T-cell (primary cell): ENCODE data around the gene RTL1. TPM values are rescaled to one million over a fixed set of nuclear protein-coding genes. Genes with fewer than 3 reads are reported as not detected.

Source experiments
- ATAC-seq, 4 experiments: fragments of 200-7000 bp in 3 of 4; fragments of 150-1000 bp in 1 of 4; cut with Tn5 transposase; replicated peaks in 1 of 4; 1 replicate in 3 of 4; 2 replicates in 1 of 4; pipeline ENCODE4 v1.10.0; 2021; ENCODE audit warnings: moderate library complexity in 3 of 4, mild to moderate bottlenecking in 2 of 4, moderate number of reproducible peaks in 1 of 4
- CTCF ChIA-PET, 2 donors: fragments of 300-600 bp; sonication (Branson Sonifier 250); formaldehyde crosslinking; loops; one replicate each; lab custom pipeline; 2022; ENCODE audit warnings: antibody characterized with exemption in 2 of 2; lab: Charles Lee
- POLR2A ChIA-PET, 2 donors: fragments of 300-600 bp; sonication (Branson Sonifier 250); formaldehyde crosslinking; loops; one replicate each; lab custom pipeline; 2022; ENCODE audit warnings: antibody characterized with exemption in 2 of 2; lab: Charles Lee
- DNase-seq, 35 experiments: peaks; one replicate each; pipeline versions ENCODE4 v3.0.0 to v3.0.0-alpha.2; 2013 to 2023
- H3K27ac ChIP-seq: one replicate; pipeline ENCODE4 v1.5.1; 2013; ENCODE audit warnings: low read length
- H3K27me3 ChIP-seq, 2 experiments: replicated peaks in 1 of 2; 1 replicate in 1 of 2; 2 replicates in 1 of 2; pipeline versions ENCODE4 v1.6.1 to v1.7.0; 2013; ENCODE audit warnings: low read length in 1 of 2, mixed read lengths in 1 of 2; ENCODE audit not compliant: control insufficient read depth in 2 of 2, insufficient read depth in 2 of 2; ENCODE audit errors: extremely low read depth in 1 of 2
- H3K36me3 ChIP-seq, 2 donors: 1 replicate in 1 of 2; 2 replicates in 1 of 2; pipeline versions ENCODE4 v1.6.1 to v1.7.0; 2013; ENCODE audit warnings: low read length in 1 of 2; ENCODE audit not compliant: control insufficient read depth in 2 of 2, insufficient read depth in 1 of 2; ENCODE audit errors: extremely low read depth in 1 of 2
- H3K4me1 ChIP-seq, 2 experiments: 1 replicate in 1 of 2; 2 replicates in 1 of 2; pipeline versions ENCODE4 v1.6.1 to v1.7.0; 2013; ENCODE audit warnings: low read length in 2 of 2, mixed read lengths in 1 of 2; ENCODE audit not compliant: insufficient read depth in 2 of 2, control insufficient read depth in 1 of 2; ENCODE audit errors: extremely low read depth in 1 of 2
- H3K4me3 ChIP-seq, 2 donors: 1 replicate in 1 of 2; 2 replicates in 1 of 2; pipeline versions ENCODE4 v1.5.1 to v1.7.0; 2013; ENCODE audit warnings: mild to moderate bottlenecking in 2 of 2, low read length in 1 of 2, moderate library complexity in 1 of 2; ENCODE audit not compliant: control insufficient read depth in 1 of 2; ENCODE audit errors: extremely low read depth in 1 of 2
- H3K9me3 ChIP-seq: 2 replicates; pipeline ENCODE4 v1.7.0; 2013
- H3K27ac Mint-ChIP-seq, 2 donors: one replicate each; pipeline ENCODE4 v1.8.0; 2020 to 2021; ENCODE audit warnings: mild to moderate bottlenecking in 2 of 2, mixed read lengths in 2 of 2
- H3K27me3 Mint-ChIP-seq, 2 donors: one replicate each; pipeline ENCODE4 v1.8.0; 2021 to 2022; ENCODE audit warnings: mixed read lengths in 2 of 2
- H3K36me3 Mint-ChIP-seq: one replicate; pipeline ENCODE4 v1.8.0; 2021; ENCODE audit warnings: mixed read lengths
- H3K4me1 Mint-ChIP-seq, 3 donors: one replicate each; pipeline ENCODE4 v1.8.0; 2020 to 2022; ENCODE audit warnings: mixed read lengths in 3 of 3, mild to moderate bottlenecking in 1 of 3
- H3K4me3 Mint-ChIP-seq, 3 donors: one replicate each; pipeline ENCODE4 v1.8.0; 2020 to 2022; ENCODE audit warnings: mild to moderate bottlenecking in 3 of 3, mixed read lengths in 3 of 3, moderate library complexity in 3 of 3
- H3K9me3 Mint-ChIP-seq, 3 donors: one replicate each; pipeline ENCODE4 v1.8.0; 2020 to 2022; ENCODE audit warnings: mixed read lengths in 3 of 3
- WGBS: methylation state at CpG from one replicate; pipeline ENCODE4 v1.1.5; 2013; ENCODE audit warnings: missing lambda C conversion rate; ENCODE audit not compliant: insufficient coverage; 5-methylcytosine and 5-hydroxymethylcytosine counted together
- total RNA-seq, 35 experiments: library from RNA in 6 of 35; stranded (reverse) in 6 of 35; fragments of 120-200 nt in 1 of 35; gene quantifications; one replicate each; pipeline versions ENCODE4 v1.2.1 to v1.2.4 and lab custom pipeline; 2013 to 2026

RTL1 gene
- total RNA-seq, 5 donors from 2014 or later (not counting 1 experiment from before 2014, with no cell fraction given): not detected

- Histone ChIP-seq H3K27me3 (peaks cover 0 to 21% of the 10 kb centered on the region in 2 experiments), H3K27ac (no peak overlapping the region), H3K9me3 (no peaks in the 10 kb centered on the region), H3K4me1 (no peaks in the 10 kb centered on the region), H3K4me3 (no peak overlapping the region), H3K36me3 (no peaks in the 10 kb centered on the region)
- Mint-ChIP-seq H3K36me3 (no peaks in the 10 kb centered on the region), H3K4me1 (no peaks in the 10 kb centered on the region), H3K4me3 (no peak overlapping the region), H3K27ac (no peak overlapping the region), H3K9me3 (peaks cover 0 to 2% (median 0%) of the 10 kb centered on the region in 3 donors), H3K27me3 (peaks cover 4 to 14% of the 10 kb centered on the region in 2 donors)
- CTCF ChIA-PET: no interaction called here
- WGBS: 93% methylated on average over 11 of the region's 11 CpGs
- POLR2A ChIA-PET: no interaction called here
- DNase-seq (no peak), ATAC-seq (no peak)
Observed at GRCh38 chr14:100883789-100884101, 19.8 kb downstream of the RTL1 start.

- Histone ChIP-seq H3K4me3 (no peak overlapping the region), H3K27ac (no peak overlapping the region), H3K9me3 (no peaks in the 10 kb centered on the region), H3K27me3 (peaks cover 0 to 26% of the 10 kb centered on the region in 2 experiments), H3K36me3 (no peaks in the 10 kb centered on the region), H3K4me1 (no peaks in the 10 kb centered on the region)
- no peak for ATAC-seq
- Mint-ChIP-seq H3K4me3 (no peak overlapping the region), H3K4me1 (no peaks in the 10 kb centered on the region), H3K36me3 (no peaks in the 10 kb centered on the region), H3K9me3 (peaks cover 0 to 2% (median 0%) of the 10 kb centered on the region in 3 donors), H3K27ac (no peak overlapping the region), H3K27me3 (peaks cover 6 to 18% of the 10 kb centered on the region in 2 donors)
- ChIA-PET CTCF (no interaction called here), POLR2A (no interaction called here)
- no peak for DNase-seq
- WGBS: 89% methylated on average over 44 of the region's 46 CpGs
Observed at GRCh38 chr14:100882991-100883788, 20.3 kb downstream of the RTL1 start.

GRCh38 chr14:100882026-100882967 is 21.2 kb downstream of the RTL1 start:
- H3K4me1 Mint-ChIP-seq: no peaks in the 10 kb centered on the region
- no peak for DNase-seq
- H3K9me3 Mint-ChIP-seq: peaks cover 0 to 2% (median 0%) of the 10 kb centered on the region in 3 donors
- Histone ChIP-seq H3K4me1 (no peaks in the 10 kb centered on the region), H3K9me3 (no peaks in the 10 kb centered on the region), H3K27ac (no peak overlapping the region), H3K4me3 (no peak overlapping the region), H3K27me3 (peaks cover 0 to 30% of the 10 kb centered on the region in 2 experiments), H3K36me3 (no peaks in the 10 kb centered on the region)
- H3K27ac Mint-ChIP-seq: no peak overlapping the region
- ChIA-PET CTCF (no interaction called here), POLR2A (no interaction called here)
- 94% methylated on average over 46 of the region's 49 CpGs for WGBS
- peaks cover 6 to 19% of the 10 kb centered on the region in 2 donors for H3K27me3 Mint-ChIP-seq
- no peak for ATAC-seq
- H3K4me3 Mint-ChIP-seq: no peak overlapping the region
- no peaks in the 10 kb centered on the region for H3K36me3 Mint-ChIP-seq

GRCh38 chr14:100881211-100882025 is 22.1 kb downstream of the RTL1 start:
- peaks cover 0 to 35% of the 10 kb centered on the region in 2 experiments for H3K27me3 ChIP-seq
- Mint-ChIP-seq H3K27ac (no peak overlapping the region), H3K36me3 (no peaks in the 10 kb centered on the region), H3K4me3 (no peak overlapping the region), H3K9me3 (peaks cover 0 to 2% (median 0%) of the 10 kb centered on the region in 3 donors), H3K4me1 (no peaks in the 10 kb centered on the region), H3K27me3 (peaks cover 6 to 17% of the 10 kb centered on the region in 2 donors)
- H3K4me3 ChIP-seq: no peak overlapping the region
- no peaks in the 10 kb centered on the region for H3K4me1 ChIP-seq
- whole genome bisulfite sequencing: 95% methylated on average over 36 of the region's 38 CpGs
- no peak for DNase-seq
- CTCF ChIA-PET: no interaction called here
- H3K36me3 ChIP-seq: no peaks in the 10 kb centered on the region
- H3K9me3 ChIP-seq: no peaks in the 10 kb centered on the region
- ATAC-seq: no peak
- POLR2A ChIA-PET: no interaction called here
- no peak overlapping the region for H3K27ac ChIP-seq

- peaks cover 0 to 2% (median 0%) of the 10 kb centered on the region in 3 donors for H3K9me3 Mint-ChIP-seq
- Histone ChIP-seq H3K36me3 (no peaks in the 10 kb centered on the region), H3K9me3 (no peaks in the 10 kb centered on the region), H3K27me3 (peaks cover 0 to 43% of the 10 kb centered on the region in 2 experiments), H3K4me3 (no peak overlapping the region), H3K4me1 (no peaks in the 10 kb centered on the region), H3K27ac (no peak overlapping the region)
- H3K27ac Mint-ChIP-seq: no peak overlapping the region
- no peak for ATAC-seq
- WGBS: 87% methylated on average over 30 of the region's 34 CpGs
- H3K36me3 Mint-ChIP-seq: no peaks in the 10 kb centered on the region
- peaks cover 6 to 13% of the 10 kb centered on the region in 2 donors for H3K27me3 Mint-ChIP-seq
- H3K4me1 Mint-ChIP-seq: no peaks in the 10 kb centered on the region
- no peak for DNase-seq
- no peak overlapping the region for H3K4me3 Mint-ChIP-seq
- ChIA-PET CTCF (no interaction called here), POLR2A (no interaction called here)
Observed at GRCh38 chr14:100880271-100881101, 23.0 kb downstream of the RTL1 start.
